GM19023 (cell line): Measurements from ENCODE around the gene RNF186.
"Not testable (repeated sequence)": the region's sequence is repeated elsewhere in the genome, so short reads cannot be mapped to it uniquely, and the experiment has no call there.

Experiments used
- ATAC-seq: cut with Tn5 transposase; IDR thresholded peaks from one replicate; pipeline ENCODE4 v1.9.1; 2021; ENCODE audit warnings: mild to moderate bottlenecking, moderate library complexity; ENCODE audit not compliant: unreplicated experiment

The RNF186 gene

GRCh38 chr1:19814681-19815503 is at the start of gene RNF186:
Gene RNF186, minus strand, starts transcription at chr1:19815283. Its CDS starts 182 bp downstream, at chr1:19815101.
- no peak for ATAC-seq

- ATAC-seq = no peak
Measured at GRCh38 chr1:19864570-19865160, 49.6 kb upstream of the RNF186 start.

- ATAC-seq = no peak
Measured at GRCh38 chr1:19862944-19863343, 47.9 kb upstream of the RNF186 start.

GRCh38 chr1:19861842-19862530 is 46.9 kb upstream of the RNF186 start:
- ATAC-seq = no peak

- ATAC-seq = no peak
Measured at GRCh38 chr1:19861034-19861433, 46.0 kb upstream of the RNF186 start.

- ATAC-seq = no peak
Measured at GRCh38 chr1:19860418-19860817, 45.3 kb upstream of the RNF186 start.

GRCh38 chr1:19859876-19860275 is 44.8 kb upstream of the RNF186 start:
- no peak for ATAC-seq

- ATAC-seq = no peak
Measured at GRCh38 chr1:19858893-19859292, 43.8 kb upstream of the RNF186 start.

- ATAC-seq = no peak
Measured at GRCh38 chr1:19854866-19855265, 39.8 kb upstream of the RNF186 start.

GRCh38 chr1:19852036-19852435 is 37.0 kb upstream of the RNF186 start:
- ATAC-seq = no peak

GRCh38 chr1:19850214-19850613 is 35.1 kb upstream of the RNF186 start:
- no peak for ATAC-seq

GRCh38 chr1:19849307-19849706 is 34.2 kb upstream of the RNF186 start:
- ATAC-seq = not testable (repeated sequence)

GRCh38 chr1:19847334-19847733 is 32.3 kb upstream of the RNF186 start:
- ATAC-seq = not testable (repeated sequence)

- ATAC-seq = no peak
Measured at GRCh38 chr1:19846338-19846737, 31.3 kb upstream of the RNF186 start.

- no peak for ATAC-seq
Measured at GRCh38 chr1:19845555-19845954, 30.5 kb upstream of the RNF186 start.

- ATAC-seq = no peak
Measured at GRCh38 chr1:19844731-19845495, 29.8 kb upstream of the RNF186 start.

GRCh38 chr1:19840228-19840627 is 25.1 kb upstream of the RNF186 start:
- ATAC-seq = no peak

- ATAC-seq = no peak
Measured at GRCh38 chr1:19837866-19838265, 22.8 kb upstream of the RNF186 start.

GRCh38 chr1:19835578-19835977 is 20.5 kb upstream of the RNF186 start:
- no peak for ATAC-seq

- ATAC-seq = no peak
Measured at GRCh38 chr1:19831441-19831840, 16.4 kb upstream of the RNF186 start.

GRCh38 chr1:19828546-19828945 is 13.5 kb upstream of the RNF186 start:
- ATAC-seq = no peak
